B cell (primary cell): ENCODE measurements around the gene IGSF3. TPM values are rescaled to one million over a fixed set of nuclear protein-coding genes. Genes with fewer than 3 reads are reported as not detected.

Experiments
- ATAC-seq: fragments of 200-7000 bp; cut with Tn5 transposase; one replicate; pipeline ENCODE4 v1.10.0; 2021; ENCODE audit warnings: low read depth, mild to moderate bottlenecking, moderate number of reproducible peaks, moderate library complexity
- CTCF ChIA-PET: fragments of 350-600 bp; sonication (Branson Sonifier 250); formaldehyde crosslinking; loops from one replicate; lab custom pipeline; 2021; ENCODE audit warnings: antibody characterized with exemption, inconsistent platforms; lab: Charles Lee
- POLR2A ChIA-PET: fragments of 350-600 bp; sonication (Branson Sonifier 250); formaldehyde crosslinking; loops from one replicate; lab custom pipeline; 2021; ENCODE audit warnings: antibody characterized with exemption; lab: Charles Lee
- DNase-seq: peaks from one replicate; pipeline ENCODE4 v3.0.0; 2013
- H2AFZ ChIP-seq: 2 replicates; pipeline ENCODE4 v1.6.1; 2012; ENCODE audit warnings: mild to moderate bottlenecking, low read depth, low read length; ENCODE audit not compliant: insufficient read depth, poor library complexity, severe bottlenecking
- H3K27ac ChIP-seq, 2 donors: 1 replicate in 1 of 2; 2 replicates in 1 of 2; pipeline ENCODE4 v1.5.1; 2012 to 2013; ENCODE audit warnings: low read length in 2 of 2, mild to moderate bottlenecking in 2 of 2, moderate library complexity in 1 of 2
- H3K27me3 ChIP-seq, 4 experiments: fragments of 200-600 bp in 1 of 4; sonication (generic) in 1 of 4; replicated peaks in 1 of 4; 1 replicate in 2 of 4; 2 replicates in 2 of 4; pipeline versions ENCODE4 v1.6.1 to v1.7.0; 2013 to 2016; ENCODE audit warnings: low read length in 3 of 4, mild to moderate bottlenecking in 2 of 4, mixed read lengths in 1 of 4, moderate library complexity in 1 of 4; ENCODE audit not compliant: insufficient read depth in 4 of 4, control insufficient read depth in 3 of 4; ENCODE audit errors: control extremely low read depth in 1 of 4
- H3K36me3 ChIP-seq, 2 experiments: replicated peaks in 1 of 2; 1 replicate in 1 of 2; 2 replicates in 1 of 2; pipeline versions ENCODE4 v1.6.1 to v1.7.1; 2013; ENCODE audit warnings: low read length in 1 of 2; ENCODE audit not compliant: insufficient read depth in 2 of 2, control insufficient read depth in 1 of 2; ENCODE audit errors: control extremely low read depth in 1 of 2, extremely low read depth in 1 of 2
- H3K4me1 ChIP-seq, 2 donors: fragments of 200-600 bp in 1 of 2; sonication (generic) in 1 of 2; 1 replicate in 1 of 2; 2 replicates in 1 of 2; pipeline versions ENCODE4 v1.5.1 to v1.6.1; 2013 to 2017; ENCODE audit warnings: low read length in 2 of 2; ENCODE audit not compliant: control insufficient read depth in 2 of 2, insufficient read depth in 2 of 2
- H3K4me2 ChIP-seq: replicated peaks from 2 replicates; pipeline ENCODE3; 2012; ENCODE audit warnings: mild to moderate bottlenecking, low read depth, low read length; ENCODE audit not compliant: poor library complexity, severe bottlenecking
- H3K4me3 ChIP-seq, 5 experiments: fragments of 200-600 bp in 1 of 5; sonication (generic) in 1 of 5; 1 replicate in 3 of 5; 2 replicates in 2 of 5; pipeline versions ENCODE4 v1.5.1 to v1.7.0; 2011 to 2016; ENCODE audit warnings: low read length in 4 of 5, mild to moderate bottlenecking in 4 of 5, low read depth in 2 of 5, control low read depth in 1 of 5, moderate library complexity in 1 of 5; ENCODE audit not compliant: insufficient read depth in 1 of 5; ENCODE audit errors: control extremely low read depth in 1 of 5, extremely low read depth in 1 of 5
- H3K79me2 ChIP-seq: fragments of 200-600 bp; sonication (generic); one replicate; pipeline ENCODE4 v1.6.0; 2016; ENCODE audit warnings: low read length; ENCODE audit not compliant: control insufficient read depth, insufficient read depth
- H3K9ac ChIP-seq: fragments of 200-600 bp; sonication (generic); 2 replicates; pipeline ENCODE4 v1.6.1; 2017; ENCODE audit warnings: mild to moderate bottlenecking, low read length, moderate library complexity
- H3K9me3 ChIP-seq, 3 donors: one replicate each; pipeline versions ENCODE4 v1.6.1 to v1.7.1; 2013; ENCODE audit warnings: low read length in 2 of 3; ENCODE audit not compliant: control insufficient read depth in 2 of 3, insufficient read depth in 1 of 3; ENCODE audit errors: control extremely low read depth in 1 of 3
- H4K20me1 ChIP-seq: 2 replicates; pipeline ENCODE4 v1.6.0; 2012; ENCODE audit warnings: mild to moderate bottlenecking, low read length; ENCODE audit not compliant: insufficient read depth, control insufficient read depth, poor library complexity, severe bottlenecking
- H3K27ac Mint-ChIP-seq: one replicate; pipeline ENCODE4 v1.8.0; 2021; ENCODE audit warnings: mixed read lengths
- H3K27me3 Mint-ChIP-seq: one replicate; pipeline ENCODE4 v1.8.0; 2021; ENCODE audit warnings: mixed read lengths
- H3K4me1 Mint-ChIP-seq: one replicate; pipeline ENCODE4 v1.8.0; 2021; ENCODE audit warnings: mixed read lengths
- H3K4me3 Mint-ChIP-seq: one replicate; pipeline ENCODE4 v1.8.0; 2021; ENCODE audit warnings: mixed read lengths
- H3K9me3 Mint-ChIP-seq: one replicate; pipeline ENCODE4 v1.8.0; 2022; ENCODE audit warnings: mixed read lengths; ENCODE audit not compliant: insufficient read depth
- CTCF ChIP-seq: fragments of 200-600 bp; IDR thresholded peaks from one replicate; pipeline ENCODE4 v1.8.0; 2022; ENCODE audit warnings: antibody characterized with exemption, mild to moderate bottlenecking
- EZH2 ChIP-seq: IDR thresholded peaks from 2 replicates; pipeline ENCODE4 v1.6.1; 2012; ENCODE audit warnings: borderline replicate concordance, low read depth, mild to moderate bottlenecking, moderate library complexity, low read length; ENCODE audit not compliant: insufficient read depth, poor library complexity, severe bottlenecking
- WGBS: methylation state at CpG from one replicate; pipeline ENCODE4 v1.1.5; 2013; ENCODE audit warnings: missing lambda C conversion rate; ENCODE audit not compliant: insufficient coverage; 5-methylcytosine and 5-hydroxymethylcytosine counted together
- intact Hi-C: fragments of 100-400 bp; cut with micrococcal nuclease; formaldehyde crosslinking; loops from one replicate; pipeline ENCODE4 v1.10.0; 2022
- polyA plus RNA-seq: library from polyadenylated mRNA; depleted of rRNA; stranded (reverse); fragments of >200 nt; gene quantifications from 2 replicates; pipeline ENCODE4 v1.2.3, GENCODE V29; 2012
- total RNA-seq, 2 donors: library from RNA; stranded (reverse); fragments of 120-200 nt in 1 of 2; gene quantifications; 1 replicate in 1 of 2; 2 replicates in 1 of 2; pipeline versions ENCODE4 v1.2.3 to v1.2.4, GENCODE V29; 2013 to 2022

The IGSF3 gene
- total and polyA plus RNA-seq, 2 donors (not counting 1 experiment from before 2014, with no cell fraction given): 0.49 TPM; not detected in 1

DNA sequence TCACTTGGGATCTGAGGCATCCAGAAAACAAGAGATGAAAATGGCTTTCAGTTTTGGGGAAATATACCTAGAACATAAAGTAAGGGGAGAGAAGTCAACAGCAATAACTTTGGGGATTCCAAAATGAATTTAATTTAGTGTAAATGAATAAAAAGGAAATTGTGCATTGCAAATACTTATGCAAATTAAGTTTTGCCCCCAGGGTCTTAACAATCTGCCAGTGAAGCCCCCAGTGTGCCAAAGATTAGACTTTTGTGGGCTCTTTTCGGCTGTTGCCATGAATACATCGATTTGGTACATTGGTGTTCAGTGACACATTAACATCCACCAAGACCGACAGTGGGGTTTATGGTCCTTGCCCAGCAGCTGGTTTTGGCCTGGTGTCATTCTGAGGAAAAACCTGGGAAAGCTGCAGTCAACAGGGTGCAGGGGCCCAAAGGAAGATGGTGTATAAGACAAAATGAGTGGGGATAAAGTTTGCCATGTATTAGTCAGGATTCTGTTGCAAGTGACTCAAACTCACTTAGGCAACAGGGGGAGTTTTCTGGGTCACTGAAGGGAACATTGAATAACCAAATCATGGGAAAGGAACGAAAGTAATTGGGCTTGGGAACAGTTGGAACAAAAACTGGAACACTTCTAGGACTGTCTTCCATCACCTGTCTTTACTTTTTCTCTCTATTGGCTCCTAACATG lies 30.2 kb upstream of the IGSF3 start:
- H3K4me1 Mint-ChIP-seq: no peaks in the 10 kb centered on the region
- H3K9me3 Mint-ChIP-seq: peaks cover 3% of the 10 kb centered on the region
- no peak overlapping the region for H3K27ac Mint-ChIP-seq
- Histone ChIP-seq H3K4me2 (no peak overlapping the region), H3K27ac (no peak overlapping the region), H3K9me3 (peaks cover 0 to 5% (median 0%) of the 10 kb centered on the region in 3 donors), H3K9ac (no peak overlapping the region), H3K27me3 (no peaks in the 10 kb centered on the region), H3K79me2 (no peaks in the 10 kb centered on the region), H3K36me3 (no peaks in the 10 kb centered on the region), H3K4me3 (no peak overlapping the region), H3K4me1 (no peaks in the 10 kb centered on the region), H2AFZ (no peak overlapping the region), H4K20me1 (no peaks in the 10 kb centered on the region)
- ChIA-PET POLR2A (no interaction called here), CTCF (no interaction called here)
- peaks cover 8% of the 10 kb centered on the region for H3K27me3 Mint-ChIP-seq
- no peak overlapping the region for H3K4me3 Mint-ChIP-seq
- intact Hi-C loops: no loop called here
- 89% methylated on average over 4 of the region's 4 CpGs for WGBS
- no peak for TF ChIP-seq CTCF
- no peak for TF ChIP-seq EZH2
- no peak for ATAC-seq
- no peak for DNase-seq

- H3K27me3 Mint-ChIP-seq: peaks cover 19% of the 10 kb centered on the region
- H3K4me3 Mint-ChIP-seq: no peak overlapping the region
- no peak overlapping the region for H3K4me3 ChIP-seq
- H3K79me2 ChIP-seq: no peaks in the 10 kb centered on the region
- ATAC-seq (no peak), DNase-seq (no peak)
- H3K4me1 Mint-ChIP-seq: no peaks in the 10 kb centered on the region
- no peaks in the 10 kb centered on the region for H3K4me1 ChIP-seq
- WGBS: 83% methylated on average over 2 of the region's 3 CpGs
- no peaks in the 10 kb centered on the region for H3K36me3 ChIP-seq
- no peak overlapping the region for H2AFZ ChIP-seq
- H3K4me2 ChIP-seq: no peak overlapping the region
- POLR2A ChIA-PET: no interaction called here
- no peak overlapping the region for H3K9ac ChIP-seq
- no peaks in the 10 kb centered on the region for H4K20me1 ChIP-seq
- TF ChIP-seq CTCF: no peak
- TF ChIP-seq EZH2: no peak
- CTCF ChIA-PET: interaction anchor here (1.9 kb wide), 1 partner anchor 32 kb away, joined by 4 read pairs; no protein-coding TSS in a partner anchor
- no peak overlapping the region for H3K27ac ChIP-seq
- intact Hi-C loops: no loop called here
- H3K9me3 Mint-ChIP-seq: peaks cover 3% of the 10 kb centered on the region
- no peaks in the 10 kb centered on the region for H3K27me3 ChIP-seq
- H3K9me3 ChIP-seq: peaks cover 0 to 5% (median 0%) of the 10 kb centered on the region in 3 donors
- no peak overlapping the region for H3K27ac Mint-ChIP-seq
Observed at GRCh38 chr1:116694524-116694923, 27.0 kb upstream of the IGSF3 start.
